HL-60 (cell line): Measurements from ENCODE around the gene LNPK.

Experiments used
- DNase-seq, 2 experiments: peaks; one replicate each; pipeline ENCODE4 v3.0.0-alpha.2; 2010 to 2020; ENCODE audit warnings: low read depth in 1 of 2, low spot score in 1 of 2
- H3K27ac ChIP-seq: fragments of 250-450 bp; sonication (Bioruptor Pico); replicated peaks from 2 replicates; pipeline ENCODE4 v1.5.1; 2020; ENCODE audit warnings: mild to moderate bottlenecking, moderate library complexity
- H3K27me3 ChIP-seq: fragments of 250-450 bp; sonication (Bioruptor Pico); 2 replicates; pipeline ENCODE4 v1.5.1; 2021; ENCODE audit warnings: mild to moderate bottlenecking, moderate library complexity; ENCODE audit not compliant: insufficient read depth, poor library complexity, severe bottlenecking
- H3K4me3 ChIP-seq: replicated peaks from 2 replicates; pipeline ENCODE4 v1.5.1; 2011; ENCODE audit warnings: mild to moderate bottlenecking, control low read depth, low read length; ENCODE audit not compliant: insufficient read depth
- CTCF ChIP-seq: IDR thresholded peaks from one replicate; pipeline ENCODE4 v1.5.1; 2011; ENCODE audit warnings: low read length, control low read depth, inconsistent platforms; ENCODE audit not compliant: insufficient read depth
- GABPA ChIP-seq: IDR thresholded peaks from 2 replicates; pipeline ENCODE4 v1.6.1; 2012; ENCODE audit warnings: low read depth
- POLR2AphosphoS5 ChIP-seq: IDR thresholded peaks from 2 replicates; pipeline ENCODE4 v1.6.1; 2012; ENCODE audit warnings: low read depth
- REST ChIP-seq: IDR thresholded peaks from 2 replicates; pipeline ENCODE4 v1.6.1; 2012; ENCODE audit warnings: low read depth; ENCODE audit not compliant: insufficient replicate concordance
- SPI1 ChIP-seq: IDR thresholded peaks from 2 replicates; pipeline ENCODE4 v1.6.1; 2012; ENCODE audit warnings: low read depth, mild to moderate bottlenecking, borderline replicate concordance

Gene LNPK

GRCh38 chr2:175877845-175878544 is 124.1 kb downstream of the LNPK start:
- Histone ChIP-seq H3K4me3 (no peak overlapping the region), H3K27me3 (peaks cover 5% of the 10 kb centered on the region), H3K27ac (no peak overlapping the region)
- no peak for DNase-seq
- TF ChIP-seq GABPA = no peak

- H3K27me3 ChIP-seq = peaks cover 7% of the 10 kb centered on the region
- TF ChIP-seq CTCF (no peak), GABPA (no peak), SPI1 (no peak), REST (no peak), POLR2AphosphoS5 (no peak)
- no peak overlapping the region for H3K4me3 ChIP-seq
- no peak for DNase-seq
- H3K27ac ChIP-seq = no peak overlapping the region
These were observed 127.8 kb downstream of the LNPK start for GRCh38 chr2:175874291-175874690.
